HG03457 (cell line): ENCODE results near the gene NEDD4.
"Not testable (repeated sequence)": the region's sequence is repeated elsewhere in the genome, so short reads cannot be mapped to it uniquely, and the experiment has no call there.

Experiments used
- ATAC-seq: cut with Tn5 transposase; IDR thresholded peaks from one replicate; pipeline ENCODE4 v1.9.1; 2021; ENCODE audit warnings: moderate number of reproducible peaks; ENCODE audit not compliant: unreplicated experiment

NEDD4 gene

GRCh38 chr15:55789066-55789660 lies 204.2 kb downstream of the NEDD4 start:
- ATAC-seq = no peak

GRCh38 chr15:55786341-55786740 lies 207.1 kb downstream of the NEDD4 start:
- no peak for ATAC-seq

GRCh38 chr15:55785593-55785992 lies 207.8 kb downstream of the NEDD4 start:
- not testable (repeated sequence) for ATAC-seq

- ATAC-seq = no peak
Measured at GRCh38 chr15:55784286-55784685, 209.1 kb downstream of the NEDD4 start.

GRCh38 chr15:55782901-55783300 lies 210.5 kb downstream of the NEDD4 start:
- no peak for ATAC-seq

GRCh38 chr15:55780292-55780691 lies 213.1 kb downstream of the NEDD4 start:
- no peak for ATAC-seq

GRCh38 chr15:55778932-55779331 lies 214.5 kb downstream of the NEDD4 start:
- no peak for ATAC-seq
